Esophagus muscularis mucosa (tissue), 4 donors: ENCODE results near the gene CELSR1.

Source experiments
- EP300 ChIP-seq: sonication (generic); formaldehyde crosslinking; IDR thresholded peaks from one replicate; pipeline ENCODE4 v1.6.1; 2017; ENCODE audit warnings: antibody characterized with exemption
- POLR2A ChIP-seq: fragments of 450-650 bp; IDR thresholded peaks from one replicate; pipeline ENCODE4 v1.6.1; 2017; ENCODE audit warnings: antibody characterized with exemption, moderate library complexity, mild to moderate bottlenecking, low read depth
- POLR2AphosphoS5 ChIP-seq, 2 donors: sonication (generic); formaldehyde crosslinking; IDR thresholded peaks; one replicate each; pipeline ENCODE4 v1.6.1; 2017; ENCODE audit warnings: antibody characterized with exemption in 2 of 2
- TF ChIP-seq, protein P1 (sequence below), 3 experiments: fragments of 200-600 bp in 2 of 3; fragments of 450-650 bp in 1 of 3; sonication (generic) in 2 of 3; IDR thresholded peaks; one replicate each; pipeline ENCODE4 v1.5.1; 2017 to 2019; ENCODE audit warnings: antibody characterized with exemption in 3 of 3, mild to moderate bottlenecking in 2 of 3, moderate library complexity in 1 of 3

DNA sequence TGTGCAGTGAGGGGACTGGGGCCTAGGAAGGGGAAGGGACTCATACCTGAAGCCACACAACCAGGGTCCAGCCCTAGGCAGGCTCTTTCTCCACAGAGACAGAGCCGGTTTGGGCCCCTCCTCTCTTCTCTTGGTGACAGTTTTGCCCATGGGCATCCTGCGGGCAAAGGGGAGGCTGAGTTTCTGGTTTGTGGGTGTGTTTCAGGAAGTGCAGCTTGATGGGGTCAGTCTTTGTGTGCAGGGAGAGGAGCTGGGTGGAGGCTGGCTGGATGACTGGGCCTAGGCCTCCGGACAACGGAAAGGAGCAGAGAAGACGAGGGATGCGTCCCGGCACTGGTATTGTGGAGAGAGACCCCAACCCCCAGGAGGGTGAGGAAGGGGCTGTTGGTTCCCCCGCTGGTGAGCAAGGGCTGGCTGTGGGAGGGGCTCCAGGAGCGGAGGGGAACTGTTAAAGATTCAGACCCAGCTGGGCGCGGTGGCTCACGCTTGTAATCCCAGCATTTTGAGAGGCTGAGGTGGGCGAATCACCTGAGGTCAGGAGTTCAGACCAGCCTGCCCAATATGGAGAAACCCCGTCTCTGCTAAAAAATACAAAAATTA, 23.4 kb upstream of the CELSR1 start:
- TF ChIP-seq POLR2A, result no peak
- TF ChIP-seq, protein P1, sequence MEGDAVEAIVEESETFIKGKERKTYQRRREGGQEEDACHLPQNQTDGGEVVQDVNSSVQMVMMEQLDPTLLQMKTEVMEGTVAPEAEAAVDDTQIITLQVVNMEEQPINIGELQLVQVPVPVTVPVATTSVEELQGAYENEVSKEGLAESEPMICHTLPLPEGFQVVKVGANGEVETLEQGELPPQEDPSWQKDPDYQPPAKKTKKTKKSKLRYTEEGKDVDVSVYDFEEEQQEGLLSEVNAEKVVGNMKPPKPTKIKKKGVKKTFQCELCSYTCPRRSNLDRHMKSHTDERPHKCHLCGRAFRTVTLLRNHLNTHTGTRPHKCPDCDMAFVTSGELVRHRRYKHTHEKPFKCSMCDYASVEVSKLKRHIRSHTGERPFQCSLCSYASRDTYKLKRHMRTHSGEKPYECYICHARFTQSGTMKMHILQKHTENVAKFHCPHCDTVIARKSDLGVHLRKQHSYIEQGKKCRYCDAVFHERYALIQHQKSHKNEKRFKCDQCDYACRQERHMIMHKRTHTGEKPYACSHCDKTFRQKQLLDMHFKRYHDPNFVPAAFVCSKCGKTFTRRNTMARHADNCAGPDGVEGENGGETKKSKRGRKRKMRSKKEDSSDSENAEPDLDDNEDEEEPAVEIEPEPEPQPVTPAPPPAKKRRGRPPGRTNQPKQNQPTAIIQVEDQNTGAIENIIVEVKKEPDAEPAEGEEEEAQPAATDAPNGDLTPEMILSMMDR (IDR thresholded peaks at IDR 0.05), result no peak
- TF ChIP-seq POLR2AphosphoS5 (IDR thresholded peaks at IDR 0.05), result no peak
- TF ChIP-seq EP300, result no peak
